Omental fat pad (tissue), 4 donors: ENCODE data around the gene SCRN3. TPM values are rescaled to one million over a fixed set of nuclear protein-coding genes. Genes with fewer than 3 reads are reported as not detected.
"Not testable (repeated sequence)": the region's sequence is repeated elsewhere in the genome, so short reads cannot be mapped to it uniquely, and the experiment has no call there.

Experiments
- ATAC-seq: fragments of 150-250 bp; one replicate; pipeline ENCODE4 v1.9.1; 2016; ENCODE audit warnings: mild to moderate bottlenecking, moderate library complexity; ENCODE audit not compliant: low FRiP score
- DNase-seq: peaks from one replicate; pipeline ENCODE4 v3.0.0-alpha.2; 2019; ENCODE audit warnings: low spot score
- total RNA-seq, 4 donors: library from RNA; depleted of rRNA; stranded (reverse); fragments of >200 nt; gene quantifications; one replicate each; pipeline ENCODE4 v1.1.0, GENCODE V29; 2016
- TF ChIP-seq, protein P1 (sequence below), 3 donors: fragments of 450-650 bp; IDR thresholded peaks; one replicate each; pipeline ENCODE4 v1.5.1; 2016 to 2017; ENCODE audit warnings: antibody characterized with exemption in 3 of 3, mild to moderate bottlenecking in 3 of 3, moderate library complexity in 2 of 3

The SCRN3 gene
- total RNA-seq, 4 donors from 2014 or later, result 9.5 to 24.7 (median 18.0) TPM

DNA sequence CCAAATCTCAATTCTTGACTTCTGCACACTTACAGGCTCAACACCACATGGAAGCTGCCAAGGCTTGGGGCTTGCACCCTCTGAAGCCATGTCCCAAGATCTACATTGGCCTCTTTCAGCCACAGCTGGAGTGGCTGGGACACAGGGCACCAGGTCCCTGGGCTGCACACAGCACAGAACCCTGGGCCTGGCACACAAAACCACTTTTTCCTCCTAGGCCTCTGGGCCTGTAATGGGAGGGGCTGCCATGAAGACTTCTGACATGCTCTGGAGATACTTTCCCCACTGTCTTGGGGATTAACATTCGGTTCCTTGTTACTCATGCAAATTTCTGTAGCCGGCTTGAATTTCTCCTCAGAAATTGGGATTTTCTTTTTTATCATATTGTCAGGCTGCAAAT lies 30.9 kb upstream of the SCRN3 start:
- ATAC-seq, result no peak

DNA sequence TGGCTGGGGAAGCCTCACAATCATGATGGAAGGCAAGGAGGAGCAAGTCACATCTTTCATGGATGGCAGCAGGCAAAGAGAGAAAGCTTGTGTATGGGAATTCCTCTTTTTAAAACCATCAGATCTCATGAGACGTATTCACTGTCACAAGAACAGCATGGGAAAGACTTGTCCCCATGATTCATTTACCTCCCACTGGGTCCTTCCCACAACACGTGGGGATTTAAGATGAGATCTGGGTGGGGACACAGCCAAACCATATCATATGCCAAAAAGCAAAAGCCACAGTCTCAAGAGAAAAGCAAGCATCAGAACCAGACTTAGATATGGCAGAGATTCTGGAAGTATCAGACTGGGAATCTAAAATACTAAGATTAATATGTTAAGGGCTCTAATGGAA lies 30.0 kb upstream of the SCRN3 start:
- ATAC-seq, result no peak
- TF ChIP-seq, protein P1, sequence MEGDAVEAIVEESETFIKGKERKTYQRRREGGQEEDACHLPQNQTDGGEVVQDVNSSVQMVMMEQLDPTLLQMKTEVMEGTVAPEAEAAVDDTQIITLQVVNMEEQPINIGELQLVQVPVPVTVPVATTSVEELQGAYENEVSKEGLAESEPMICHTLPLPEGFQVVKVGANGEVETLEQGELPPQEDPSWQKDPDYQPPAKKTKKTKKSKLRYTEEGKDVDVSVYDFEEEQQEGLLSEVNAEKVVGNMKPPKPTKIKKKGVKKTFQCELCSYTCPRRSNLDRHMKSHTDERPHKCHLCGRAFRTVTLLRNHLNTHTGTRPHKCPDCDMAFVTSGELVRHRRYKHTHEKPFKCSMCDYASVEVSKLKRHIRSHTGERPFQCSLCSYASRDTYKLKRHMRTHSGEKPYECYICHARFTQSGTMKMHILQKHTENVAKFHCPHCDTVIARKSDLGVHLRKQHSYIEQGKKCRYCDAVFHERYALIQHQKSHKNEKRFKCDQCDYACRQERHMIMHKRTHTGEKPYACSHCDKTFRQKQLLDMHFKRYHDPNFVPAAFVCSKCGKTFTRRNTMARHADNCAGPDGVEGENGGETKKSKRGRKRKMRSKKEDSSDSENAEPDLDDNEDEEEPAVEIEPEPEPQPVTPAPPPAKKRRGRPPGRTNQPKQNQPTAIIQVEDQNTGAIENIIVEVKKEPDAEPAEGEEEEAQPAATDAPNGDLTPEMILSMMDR (IDR thresholded peaks at IDR 0.05), result no peak
- DNase-seq, result no peak

More for the DNA sequence above, 30.9 kb upstream of the SCRN3 start:
- TF ChIP-seq, protein P1 (IDR thresholded peaks at IDR 0.05), result no peak
- no peak for DNase-seq

DNA sequence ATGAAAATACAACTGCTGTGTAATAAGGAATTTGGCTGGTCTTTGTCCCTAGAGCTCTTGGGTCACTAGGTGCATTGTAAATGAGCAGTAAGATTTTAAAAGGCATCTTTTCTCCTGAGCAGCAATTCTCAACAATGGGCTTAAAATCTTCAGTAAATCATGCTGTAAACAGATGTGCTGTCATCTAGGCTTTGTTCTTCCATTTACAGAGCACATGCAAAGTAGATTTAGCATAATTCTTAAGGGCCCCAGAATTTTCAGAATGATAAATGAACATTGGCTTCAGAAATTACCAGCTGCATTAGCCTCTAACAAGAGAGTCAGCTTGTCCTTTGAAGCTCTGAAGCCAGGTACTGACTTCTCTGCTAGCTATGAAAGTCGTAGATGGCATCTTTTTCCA lies 26.8 kb upstream of the SCRN3 start:
- TF ChIP-seq, protein P1 (IDR thresholded peaks at IDR 0.05), result no peak
- DNase-seq, result no peak
- ATAC-seq, result no peak

DNA sequence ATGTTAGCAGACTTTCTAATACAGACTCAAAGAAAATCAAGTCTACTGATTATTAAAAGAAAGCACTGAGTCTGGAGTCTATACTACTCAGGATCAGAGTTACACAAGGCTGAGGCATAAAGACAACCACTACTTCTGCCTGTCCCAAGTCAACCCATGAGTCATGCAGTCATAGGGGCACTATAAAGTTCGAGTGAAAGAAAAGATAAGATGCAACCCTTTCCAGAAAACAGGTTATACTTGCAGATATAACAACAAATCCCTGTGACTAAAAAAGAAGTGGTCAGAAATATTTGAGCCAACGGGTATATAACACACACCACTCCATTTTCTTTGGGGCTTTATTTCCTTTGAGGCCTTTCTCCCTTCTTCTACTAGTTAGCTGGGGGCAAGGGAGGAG lies 18.6 kb upstream of the SCRN3 start:
- TF ChIP-seq, protein P1 (IDR thresholded peaks at IDR 0.05), result no peak
- ATAC-seq (no peak), DNase-seq (no peak)

DNA sequence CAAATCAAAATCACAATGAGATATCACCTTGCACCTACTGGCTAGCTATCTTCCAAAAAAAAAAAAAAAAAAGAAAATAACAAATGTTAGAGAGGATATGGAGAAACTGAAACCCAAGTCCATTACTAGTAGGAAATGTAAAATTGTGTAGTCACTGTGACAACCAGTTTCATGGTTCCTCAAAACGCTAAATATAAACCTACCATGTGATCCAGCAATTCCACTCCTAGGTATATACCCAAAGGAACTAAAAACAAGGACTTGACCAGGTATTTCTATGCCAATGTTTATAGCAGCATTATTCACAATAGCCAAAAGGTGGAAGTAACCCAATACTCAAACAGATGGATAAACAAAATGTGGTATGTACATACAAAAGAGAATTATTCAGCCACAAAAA lies 11.7 kb upstream of the SCRN3 start:
- DNase-seq (no peak), ATAC-seq (no peak)
- TF ChIP-seq, protein P1 (IDR thresholded peaks at IDR 0.05), result no peak

DNA sequence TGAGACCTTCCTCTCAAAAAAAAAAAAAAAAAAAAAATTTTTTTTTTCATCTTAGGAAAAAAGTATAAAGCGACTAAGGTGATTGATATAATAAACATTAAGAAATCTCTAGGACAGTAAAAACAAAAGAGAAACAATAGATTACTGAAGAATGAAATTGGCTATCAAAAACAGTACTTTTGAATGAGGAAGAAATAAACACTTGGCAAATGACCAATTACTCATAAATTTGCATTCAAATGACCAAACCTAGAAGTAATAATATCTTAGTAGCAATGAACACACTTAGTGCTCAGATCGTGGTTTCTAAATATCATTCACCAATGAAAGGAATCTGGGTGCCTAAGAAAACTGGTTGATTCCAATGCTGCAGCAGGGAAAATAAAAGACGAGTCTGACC lies 10.3 kb upstream of the SCRN3 start:
- DNase-seq, result no peak
- no peak for ATAC-seq
- TF ChIP-seq, protein P1 (IDR thresholded peaks at IDR 0.05), result no peak

DNA sequence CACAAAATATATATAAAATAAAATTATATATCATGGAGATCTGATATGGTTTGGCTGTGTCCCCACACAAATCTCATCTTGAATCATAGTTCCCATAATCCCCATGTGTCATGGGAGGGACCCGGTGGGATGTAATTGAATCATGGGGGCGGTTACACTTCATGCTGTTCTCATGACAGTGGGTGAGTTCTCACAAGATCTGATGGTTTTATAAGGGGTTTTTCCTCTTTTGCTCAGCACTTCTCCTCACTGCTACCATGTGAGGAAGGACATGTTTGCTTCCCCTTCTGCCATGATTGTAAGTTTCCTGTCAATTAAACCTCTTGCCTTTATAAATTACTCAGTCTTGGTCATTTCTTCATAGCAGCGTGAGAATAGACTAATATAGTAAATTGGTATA lies 6.8 kb upstream of the SCRN3 start:
- not testable (repeated sequence) for ATAC-seq, DNase-seq

DNA sequence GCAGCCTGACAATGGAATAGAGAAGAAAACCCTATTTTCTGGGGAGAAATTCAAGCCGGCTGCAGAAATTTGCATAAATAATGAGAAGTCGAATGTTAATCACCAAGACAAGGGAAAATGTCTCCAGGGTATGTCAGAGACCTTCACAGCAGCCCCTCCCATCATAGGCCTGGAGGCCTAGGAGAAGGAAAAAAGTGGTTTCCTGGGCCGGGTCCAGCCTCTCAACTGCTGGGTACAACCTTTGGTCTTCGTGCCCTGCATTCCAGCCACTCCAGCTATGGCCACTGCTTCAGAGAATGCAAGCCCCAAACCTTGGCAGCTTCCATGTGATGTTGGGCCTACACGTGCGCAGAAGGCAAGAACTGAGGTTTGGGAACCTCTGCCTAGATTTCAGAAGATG lies 6.0 kb upstream of the SCRN3 start:
- DNase-seq (no peak), ATAC-seq (no peak)
- TF ChIP-seq, protein P1 (IDR thresholded peaks at IDR 0.05), result no peak

DNA sequence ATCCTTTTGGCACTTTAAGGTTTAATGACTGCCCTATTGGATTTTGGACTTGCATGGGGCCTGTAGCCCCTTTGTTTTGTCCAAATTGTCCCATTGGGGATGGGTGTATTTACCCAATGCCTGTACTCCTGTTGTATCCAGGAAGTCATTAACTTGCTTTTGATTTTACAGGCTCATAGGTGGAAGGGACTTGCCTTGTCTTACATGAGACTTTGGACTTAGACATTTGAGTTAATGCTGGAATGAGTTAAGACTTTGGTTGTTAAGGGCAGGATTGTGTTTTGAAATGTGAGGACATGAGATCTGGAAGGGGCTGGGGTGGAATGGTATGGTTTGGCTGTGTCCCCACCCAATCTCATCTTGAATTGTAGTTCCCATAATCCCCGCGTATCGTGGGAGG lies 5.2 kb upstream of the SCRN3 start:
- ATAC-seq, DNase-seq: not testable (repeated sequence)
